ENCODE measurements around the gene CDC42EP3. TPM values are rescaled to one million over a fixed set of nuclear protein-coding genes. Genes with fewer than 3 reads are reported as not detected.

Gene CDC42EP3
- total RNA-seq, 6 donors from 2014 or later: 24.5 to 76.2 (median 43.2) TPM

DNA sequence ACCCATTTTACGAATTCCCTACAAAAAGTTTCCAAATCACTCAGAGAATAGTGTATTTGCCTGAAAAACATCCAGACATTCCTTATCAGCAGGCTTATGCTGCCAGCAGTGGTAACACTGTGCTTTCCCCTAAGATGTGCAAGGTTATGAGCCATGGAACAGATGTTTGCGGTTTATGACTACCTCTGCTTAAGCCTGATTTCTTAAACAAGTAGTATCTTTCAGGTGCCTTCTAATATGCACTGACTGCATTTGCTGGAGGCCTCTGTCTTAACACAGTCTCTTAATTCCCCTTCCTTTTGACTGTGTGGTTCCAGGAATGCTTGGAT lies 54.8 kb downstream of the CDC42EP3 start:
- H3K27me3 ChIP-seq: no peaks in the 10 kb centered on the region
- WGBS, 2 donors: 83 to 88% methylated on average over 2 of the region's 2 CpGs
- no peak for DNase-seq
- TF ChIP-seq POLR2AphosphoS5 (IDR thresholded peaks at IDR 0.05) (no peak), CTCF (IDR thresholded peaks at IDR 0.05) (no peak), EP300 (IDR thresholded peaks at IDR 0.05) (no peak), POLR2A (IDR thresholded peaks at IDR 0.05) (no peak)
- ATAC-seq (ENCODE audit: low FRiP score in 2 of 2): peak in 1 of 2 donors; percentile 51
- H3K4me3 ChIP-seq: no peak overlapping the region
- peaks cover 9 to 14% (median 13%) of the 10 kb centered on the region in 4 donors for H3K4me1 ChIP-seq
- no peaks in the 10 kb centered on the region for H3K36me3 ChIP-seq
- peak overlapping the region; percentile 35 to 76 (median 51) for H3K27ac ChIP-seq
- H3K9me3 ChIP-seq: no peaks in the 10 kb centered on the region

DNA sequence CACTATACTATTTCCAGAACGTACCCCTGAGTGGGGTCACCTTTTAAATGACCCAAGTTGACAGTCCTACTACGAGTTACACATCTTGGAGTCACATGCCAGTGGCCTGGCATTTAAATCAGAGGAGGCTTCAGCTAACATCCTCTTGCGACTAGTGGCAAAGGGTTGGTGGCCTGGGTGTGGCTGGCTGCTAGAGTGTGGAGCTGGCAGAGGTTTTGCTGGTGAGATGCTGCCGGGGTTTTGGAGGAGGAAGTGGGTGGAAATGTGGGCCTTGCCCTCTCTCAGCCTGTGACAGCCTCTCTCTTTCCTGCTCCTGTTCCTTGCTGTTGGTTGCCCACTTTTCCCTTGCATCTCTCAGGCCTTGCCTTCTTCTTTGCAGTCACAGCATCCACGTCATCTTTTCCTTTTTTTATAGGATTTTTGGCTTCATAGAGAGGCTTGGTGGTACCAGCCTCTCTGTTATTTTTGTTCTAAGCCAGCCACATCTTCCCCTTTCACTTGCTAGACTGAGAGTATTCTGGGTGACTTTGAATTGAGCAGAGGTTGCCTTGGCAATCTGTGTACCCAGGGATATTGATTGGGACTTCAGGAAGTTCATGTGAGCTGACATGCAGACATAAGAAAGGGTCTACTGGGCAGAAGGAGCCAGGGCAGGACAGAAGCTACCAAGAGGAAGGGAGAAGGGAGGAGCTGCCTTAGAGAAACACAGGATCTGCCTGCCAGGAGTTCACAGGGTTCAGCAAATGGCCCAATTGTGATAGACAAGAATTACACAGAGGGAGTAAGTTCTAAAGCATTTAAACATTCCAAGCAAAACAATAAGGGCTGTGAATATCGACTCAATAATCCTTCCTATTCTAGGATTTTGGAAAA lies 55.4 kb downstream of the CDC42EP3 start:
- no peak for TF ChIP-seq CTCF (IDR thresholded peaks at IDR 0.05)
- TF ChIP-seq EP300 (IDR thresholded peaks at IDR 0.05): no peak
- no peak for TF ChIP-seq POLR2AphosphoS5 (IDR thresholded peaks at IDR 0.05)
- TF ChIP-seq POLR2A (IDR thresholded peaks at IDR 0.05): no peak
- H3K27me3 ChIP-seq: no peaks in the 10 kb centered on the region
- peak overlapping the region; percentile 35 to 76 (median 51) for H3K27ac ChIP-seq
- H3K36me3 ChIP-seq: no peaks in the 10 kb centered on the region
- ATAC-seq (ENCODE audit: low FRiP score in 2 of 2) (peak; percentile 45 to 79), DNase-seq (peak in 1 of 2 donors; percentile 75)
- H3K9me3 ChIP-seq: no peaks in the 10 kb centered on the region
- H3K4me3 ChIP-seq: no peak overlapping the region
- peaks cover 9 to 20% (median 13%) of the 10 kb centered on the region in 4 donors for H3K4me1 ChIP-seq
- 46 to 49% methylated on average over 6 of the region's 6 CpGs for WGBS, 2 donors

DNA sequence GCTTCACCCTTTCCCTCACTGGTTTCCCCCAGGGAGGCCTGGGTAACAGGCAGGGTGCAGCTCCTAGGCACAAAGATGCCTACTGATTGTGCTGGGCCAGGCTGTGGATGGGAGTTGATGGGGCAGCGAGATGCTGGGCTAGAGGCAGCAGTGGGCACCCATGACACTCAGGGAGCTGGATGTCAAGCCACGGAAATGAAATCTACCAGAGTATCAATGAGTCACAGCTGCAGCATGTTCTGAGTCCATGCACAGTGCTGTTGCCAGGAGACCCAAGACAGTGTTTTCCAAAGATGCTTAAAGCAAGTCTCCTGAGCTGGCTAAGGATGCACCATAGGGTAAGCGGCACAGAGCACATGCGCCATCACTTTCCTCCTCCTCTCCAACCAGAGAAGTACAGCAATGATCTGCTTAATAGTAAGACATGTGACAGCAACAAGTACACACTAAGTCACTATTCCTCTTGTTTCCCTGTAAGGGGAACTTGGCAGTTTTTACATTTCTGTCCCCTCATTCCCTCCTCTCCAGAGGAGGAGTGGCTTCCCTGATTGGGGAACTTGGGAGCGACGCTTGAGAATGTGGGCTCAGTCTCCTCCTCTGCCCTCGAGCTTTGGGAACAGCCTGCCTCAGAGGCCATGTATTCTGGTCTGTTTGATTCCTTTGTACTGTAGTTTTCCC lies 57.2 kb downstream of the CDC42EP3 start:
- DNase-seq (no peak), ATAC-seq (ENCODE audit: low FRiP score in 2 of 2) (no peak)
- peaks cover 9 to 22% (median 13%) of the 10 kb centered on the region in 4 donors for H3K4me1 ChIP-seq
- peak overlapping the region in 1 of 4 donors; percentile 32 for H3K27ac ChIP-seq
- TF ChIP-seq EP300 (IDR thresholded peaks at IDR 0.05) (no peak), CTCF (IDR thresholded peaks at IDR 0.05) (no peak), POLR2AphosphoS5 (IDR thresholded peaks at IDR 0.05) (no peak)
- H3K9me3 ChIP-seq: no peaks in the 10 kb centered on the region
- H3K27me3 ChIP-seq: no peaks in the 10 kb centered on the region
- no peak overlapping the region for H3K4me3 ChIP-seq
- 83 to 84% methylated on average over 7 of the region's 7 CpGs for WGBS, 2 donors
- no peaks in the 10 kb centered on the region for H3K36me3 ChIP-seq

DNA sequence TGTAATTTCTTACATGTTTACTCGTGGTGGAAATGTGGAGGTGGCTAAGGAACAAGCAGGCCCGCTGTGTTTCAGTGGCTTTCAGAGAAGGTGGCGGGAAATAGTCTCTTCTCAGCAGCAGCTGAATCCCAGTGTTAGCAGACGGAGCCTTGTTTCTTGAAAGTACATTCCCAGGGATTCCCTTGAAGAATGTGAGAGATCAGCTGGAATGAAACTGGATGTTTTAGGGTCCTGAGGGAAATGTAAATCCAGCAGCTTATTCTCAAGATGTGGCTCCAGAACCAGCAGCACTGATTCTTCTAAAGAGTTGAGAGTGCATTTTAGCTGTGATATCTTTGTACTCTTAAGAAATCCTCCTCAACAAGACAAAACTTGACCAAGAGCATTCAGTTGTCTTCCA lies 59.1 kb downstream of the CDC42EP3 start:
- ATAC-seq (ENCODE audit: low FRiP score in 2 of 2): no peak
- no peak for DNase-seq
- TF ChIP-seq EP300 (IDR thresholded peaks at IDR 0.05) (no peak), CTCF (IDR thresholded peaks at IDR 0.05) (no peak), POLR2A (IDR thresholded peaks at IDR 0.05) (no peak), POLR2AphosphoS5 (IDR thresholded peaks at IDR 0.05) (no peak)
- WGBS, 2 donors: 79 to 92% methylated on average over 4 of the region's 4 CpGs
- Histone ChIP-seq H3K27me3 (no peaks in the 10 kb centered on the region), H3K9me3 (no peaks in the 10 kb centered on the region), H3K36me3 (no peaks in the 10 kb centered on the region), H3K4me1 (peaks cover 9 to 22% (median 13%) of the 10 kb centered on the region in 4 donors), H3K4me3 (no peak overlapping the region), H3K27ac (no peak overlapping the region)
